GM21526 (cell line): ENCODE measurements around the gene PPY.
"Not testable (repeated sequence)": the region's sequence is repeated elsewhere in the genome, so short reads cannot be mapped to it uniquely, and the experiment has no call there.

Source experiments
- ATAC-seq: cut with Tn5 transposase; IDR thresholded peaks from one replicate; pipeline ENCODE4 v1.9.1; 2021; ENCODE audit warnings: moderate library complexity; ENCODE audit not compliant: unreplicated experiment, low FRiP score

Gene PPY

GRCh38 chr17:43907425-43907981 lies 34.8 kb downstream of the PPY start, which contains the start of gene MPP2:
MPP2 (minus strand) TSS chr17:43907536; CDS start chr17:43904460, 3,076 bp downstream.
- ATAC-seq: no peak

DNA sequence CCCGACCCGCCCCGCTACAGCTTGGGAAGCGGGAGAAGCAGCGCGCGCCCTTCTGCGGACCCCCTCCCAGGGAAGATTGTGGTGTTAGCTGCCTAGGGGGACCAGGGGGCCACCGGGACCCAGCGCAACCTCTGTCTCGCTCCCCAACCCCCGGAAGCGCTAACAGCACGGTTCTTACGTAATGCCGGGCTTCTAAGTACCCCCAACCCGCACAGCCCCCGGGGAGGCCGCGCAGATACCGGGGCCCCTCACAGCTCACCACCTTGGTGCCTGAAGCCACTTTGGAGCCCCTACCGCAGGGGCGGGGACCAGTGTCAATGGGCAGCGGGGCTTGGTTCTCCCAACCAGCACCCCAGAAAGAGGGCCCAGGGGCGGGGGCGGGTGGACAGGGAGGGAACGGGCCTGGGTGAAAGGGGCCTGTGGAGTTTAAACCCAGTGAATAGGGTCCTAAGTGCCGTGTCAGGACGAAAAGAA lies 35.3 kb downstream of the PPY start:
- ATAC-seq: no peak

DNA sequence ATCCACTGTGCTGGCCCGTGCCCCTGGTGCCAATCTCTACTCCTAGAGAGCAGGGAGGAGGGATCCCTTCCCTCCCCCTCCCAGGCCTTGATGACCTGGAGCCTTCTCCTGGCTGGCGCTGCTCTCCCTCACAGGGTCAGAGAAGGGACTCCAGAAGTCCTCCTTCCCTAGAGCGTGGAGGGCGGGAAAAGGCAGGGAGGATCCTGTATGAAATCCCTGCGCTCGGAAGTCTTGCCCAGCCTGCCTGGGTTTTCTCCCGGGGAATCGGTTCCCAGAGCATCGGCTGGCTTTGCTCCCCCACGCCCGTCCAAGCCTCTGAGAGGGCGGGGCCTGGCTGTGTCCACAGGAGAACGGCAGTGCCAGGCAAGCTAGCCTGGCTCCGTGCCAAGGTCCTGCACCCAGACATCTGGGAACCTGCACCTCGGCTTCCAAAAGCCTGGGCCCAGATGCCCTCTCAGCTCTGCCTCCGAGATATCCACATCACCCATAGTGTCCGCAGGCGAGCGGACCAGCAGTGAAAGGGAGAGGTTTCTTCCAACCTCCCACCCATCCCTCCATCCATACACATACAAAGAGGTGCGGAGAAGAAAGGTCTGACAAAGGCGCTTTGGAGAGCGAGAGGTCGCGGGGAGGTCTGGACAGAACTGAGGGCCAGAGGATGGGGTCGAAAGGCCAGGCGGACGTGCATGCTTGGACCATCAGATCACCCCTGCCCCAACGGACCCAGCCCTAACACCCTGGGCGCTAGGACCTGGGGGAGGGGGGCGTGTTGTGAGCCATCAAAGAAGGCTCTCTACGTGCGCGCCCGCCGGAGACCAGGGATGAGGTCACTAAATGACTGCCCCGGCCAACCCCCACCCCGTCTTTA lies 36.1 kb downstream of the PPY start:
- no peak for ATAC-seq

GRCh38 chr17:43905400-43905984 lies 36.8 kb downstream of the PPY start:
- ATAC-seq: no peak

GRCh38 chr17:43901861-43902589 lies 40.3 kb downstream of the PPY start:
- ATAC-seq: no peak

- ATAC-seq: no peak
These were observed 41.2 kb downstream of the PPY start for GRCh38 chr17:43900858-43901754.

DNA sequence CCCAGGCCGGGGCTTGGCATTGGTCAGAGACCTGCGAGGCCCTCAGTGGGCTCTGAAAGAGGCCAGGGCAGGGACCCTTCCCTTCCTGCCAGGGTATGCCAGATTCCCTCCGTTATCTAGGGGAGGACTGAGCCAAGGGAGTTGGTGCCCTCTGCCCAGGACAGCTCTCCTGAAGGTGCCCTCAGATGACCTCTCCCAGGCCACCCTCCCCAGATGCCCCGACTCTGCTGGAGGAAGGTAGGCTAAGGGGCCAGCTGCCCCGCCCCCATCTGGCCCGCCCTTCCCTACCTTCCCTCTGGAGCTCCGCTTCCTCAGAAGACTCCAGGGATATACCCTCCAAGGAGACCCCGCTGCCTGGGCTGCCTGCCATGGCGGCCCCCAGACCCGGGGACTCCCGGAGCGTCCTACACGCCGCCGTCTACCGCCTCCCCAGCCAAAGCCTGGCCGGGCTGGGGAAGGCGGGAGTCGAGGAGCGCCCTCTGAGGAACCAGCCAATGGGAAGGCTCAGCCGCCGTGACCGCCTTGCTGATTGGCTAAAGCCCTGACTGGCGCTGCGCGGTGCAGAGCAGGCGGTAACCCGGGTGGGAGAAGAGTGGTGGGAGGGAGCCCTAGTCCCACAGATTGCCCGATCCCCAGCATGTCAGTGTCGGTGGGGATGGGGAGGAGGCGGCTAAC lies 42.0 kb downstream of the PPY start:
- no peak for ATAC-seq

DNA sequence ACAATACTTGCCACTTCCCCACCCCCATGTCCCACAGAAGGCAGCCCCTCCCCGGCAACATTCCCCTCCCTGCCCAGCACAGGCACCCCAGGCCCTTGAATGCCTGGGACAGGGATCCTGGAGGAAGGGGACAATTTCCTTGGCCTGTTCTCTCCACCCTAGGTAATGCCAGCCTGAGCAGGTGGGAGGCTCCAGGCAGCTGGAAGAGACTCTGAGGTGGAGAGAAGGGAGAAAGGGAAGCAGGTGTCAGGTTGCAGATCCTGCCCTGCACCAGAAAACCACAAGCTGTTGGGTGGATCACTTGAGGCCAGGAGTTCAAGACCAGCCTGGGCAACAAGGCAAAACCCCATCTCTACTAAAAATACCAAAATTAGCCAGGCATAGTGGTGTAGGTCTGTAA lies 43.8 kb downstream of the PPY start:
- no peak for ATAC-seq

GRCh38 chr17:43897831-43898230 lies 44.4 kb downstream of the PPY start:
- no peak for ATAC-seq

DNA sequence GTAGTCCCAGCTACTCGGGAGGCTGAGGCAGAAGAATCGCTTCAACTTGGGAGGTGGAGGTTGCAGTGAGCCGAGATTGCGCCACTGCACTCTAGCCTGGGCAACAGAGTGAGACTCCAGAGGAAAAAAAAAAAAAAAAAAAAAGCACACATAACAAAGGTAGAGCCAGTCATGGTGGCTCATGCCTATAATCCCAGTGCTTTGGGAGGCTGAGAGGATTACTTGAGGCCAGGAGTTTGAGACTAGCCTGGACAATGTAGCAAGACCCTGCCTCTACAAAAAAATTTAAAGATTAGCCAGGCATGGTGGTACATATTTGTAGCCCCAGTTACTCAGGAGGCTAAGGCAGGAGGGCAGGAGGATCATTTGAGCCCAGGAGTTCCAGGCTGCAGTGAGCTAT lies 47.8 kb downstream of the PPY start:
- not testable (repeated sequence) for ATAC-seq

- no peak for ATAC-seq
These were observed 49.7 kb downstream of the PPY start for GRCh38 chr17:43892647-43892952.

- ATAC-seq: no peak
These were observed 50.2 kb downstream of the PPY start for GRCh38 chr17:43891851-43892646.
